HG02884 (cell line): ENCODE measurements around the gene AP3B1.
"Not testable (repeated sequence)": the region's sequence is repeated elsewhere in the genome, so short reads cannot be mapped to it uniquely, and the experiment has no call there.

Experiments
- ATAC-seq: cut with Tn5 transposase; IDR thresholded peaks from one replicate; pipeline ENCODE4 v1.9.1; 2021; ENCODE audit warnings: mild to moderate bottlenecking, moderate library complexity; ENCODE audit not compliant: unreplicated experiment

AP3B1 gene

GRCh38 chr5:78075301-78075700, 219.2 kb downstream of the AP3B1 start:
- no peak for ATAC-seq

- ATAC-seq, result not testable (repeated sequence)
Observed at GRCh38 chr5:78070691-78071090, 223.8 kb downstream of the AP3B1 start.

DNA sequence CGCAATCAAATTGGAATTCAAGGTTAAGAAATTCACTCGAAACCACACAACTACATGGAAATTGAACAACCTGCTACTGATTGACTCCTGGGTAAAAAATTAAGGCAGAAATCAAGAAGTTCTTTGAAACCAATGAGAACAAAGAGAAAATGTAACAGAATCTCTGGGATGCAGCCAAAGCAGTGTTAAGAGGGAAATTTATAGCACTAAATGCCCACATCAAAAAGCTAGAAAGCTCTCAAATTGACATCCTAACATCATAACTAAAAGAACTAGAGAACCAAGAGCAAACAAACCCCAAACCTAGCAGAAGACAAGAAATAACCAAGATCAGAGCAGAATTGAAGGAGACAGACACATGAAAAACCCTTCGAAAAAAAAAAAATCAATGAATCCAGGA, 226.9 kb downstream of the AP3B1 start:
- ATAC-seq, result not testable (repeated sequence)

DNA sequence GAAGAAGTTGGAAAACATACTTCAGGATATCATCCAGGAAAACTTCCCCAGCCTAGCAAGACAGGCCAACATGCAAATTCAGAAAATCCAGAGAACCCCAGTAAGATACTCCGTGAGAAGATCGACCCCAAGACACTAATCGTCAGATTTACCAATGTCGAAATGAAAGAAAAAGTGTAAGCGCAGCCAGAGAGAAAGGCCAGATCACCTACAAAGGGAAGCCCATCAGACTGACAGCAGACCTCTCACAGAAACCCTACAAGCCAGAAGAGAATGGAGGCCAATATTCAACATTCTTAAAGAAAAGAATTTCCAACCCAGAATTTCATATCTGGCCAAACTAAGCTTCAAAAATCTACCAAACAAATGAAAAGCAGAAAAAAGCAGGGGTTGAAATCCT, 227.8 kb downstream of the AP3B1 start:
- ATAC-seq, result not testable (repeated sequence)

GRCh38 chr5:78065663-78066062, 228.8 kb downstream of the AP3B1 start:
- no peak for ATAC-seq

DNA sequence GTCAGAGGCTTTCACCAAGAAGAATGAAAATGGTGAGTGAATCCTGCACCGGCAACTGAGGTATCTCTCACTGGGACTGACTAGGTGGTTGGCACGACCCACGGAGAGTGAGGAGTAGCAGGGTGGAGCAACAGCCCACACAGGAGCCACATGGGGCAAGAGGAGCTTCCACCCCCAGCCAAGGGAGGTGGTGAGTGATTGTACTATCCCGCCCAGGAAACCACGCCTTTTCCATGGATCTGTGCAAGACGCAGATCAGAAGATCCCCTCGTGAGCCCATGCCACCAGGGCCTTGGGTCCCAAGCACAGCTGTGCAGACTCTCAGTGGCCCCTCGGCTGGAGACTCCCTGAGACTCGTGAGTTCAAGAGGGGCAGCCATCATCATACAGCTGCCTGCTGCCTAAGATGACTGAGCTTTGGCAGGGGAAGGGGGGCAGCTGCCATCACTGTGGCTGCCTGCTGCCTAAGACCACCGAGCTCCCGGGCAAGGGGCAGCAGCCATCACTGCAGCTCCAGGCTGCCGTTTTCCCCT, 229.5 kb downstream of the AP3B1 start:
- ATAC-seq, result no peak

GRCh38 chr5:78063495-78063894, 231.0 kb downstream of the AP3B1 start:
- ATAC-seq, result no peak

GRCh38 chr5:78062645-78063044, 231.9 kb downstream of the AP3B1 start:
- no peak for ATAC-seq

GRCh38 chr5:78060421-78060820, 234.1 kb downstream of the AP3B1 start:
- no peak for ATAC-seq

GRCh38 chr5:78058625-78059024, 235.9 kb downstream of the AP3B1 start:
- no peak for ATAC-seq

DNA sequence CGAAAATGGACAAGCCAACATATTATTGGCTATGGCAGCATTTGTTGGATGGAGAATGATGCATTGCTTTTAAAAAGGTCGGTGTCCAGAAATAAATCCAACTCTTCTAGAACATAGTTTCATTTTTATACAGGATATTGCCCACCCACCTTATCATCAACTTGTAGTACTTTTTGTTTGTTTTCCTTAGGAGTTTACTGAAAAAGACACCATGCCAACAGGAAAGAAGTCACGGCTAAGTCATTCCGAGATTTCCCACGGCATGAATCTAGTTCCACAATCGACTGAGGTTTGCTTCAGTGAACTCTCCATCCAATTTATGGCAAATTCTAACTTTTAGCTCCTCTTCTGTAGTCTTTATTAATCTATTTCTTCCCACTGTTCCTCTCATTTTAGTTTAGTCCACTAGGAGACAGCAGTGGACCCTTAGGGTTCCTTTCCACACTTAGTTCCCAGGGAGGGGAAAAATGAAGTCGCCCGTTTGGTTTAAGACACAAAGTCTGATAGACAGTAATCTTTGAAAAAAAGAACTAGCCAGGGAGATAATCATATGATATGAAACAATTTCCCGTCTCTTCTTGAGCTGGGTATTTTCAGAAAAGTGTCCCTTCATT, 237.5 kb downstream of the AP3B1 start:
- ATAC-seq, result no peak

GRCh38 chr5:78056053-78056452, 238.4 kb downstream of the AP3B1 start:
- no peak for ATAC-seq

DNA sequence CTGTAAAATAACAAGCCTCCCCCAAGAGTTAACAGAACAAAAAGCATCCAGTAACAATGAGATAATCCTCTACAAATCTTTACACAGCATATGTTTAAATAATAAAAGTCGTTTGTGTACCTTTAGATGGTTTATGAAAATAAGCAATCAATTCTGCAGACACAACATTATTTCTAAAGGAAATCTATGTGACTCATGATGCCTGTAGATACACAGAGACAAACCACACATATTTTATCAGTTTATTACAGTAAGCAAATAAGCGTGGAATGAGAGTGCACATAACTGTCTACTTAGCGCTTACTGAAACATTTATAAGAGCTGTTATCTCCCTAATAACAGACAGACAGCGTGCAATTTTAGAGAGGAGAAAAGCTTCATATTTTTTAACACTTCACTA, 243.6 kb downstream of the AP3B1 start:
- no peak for ATAC-seq

DNA sequence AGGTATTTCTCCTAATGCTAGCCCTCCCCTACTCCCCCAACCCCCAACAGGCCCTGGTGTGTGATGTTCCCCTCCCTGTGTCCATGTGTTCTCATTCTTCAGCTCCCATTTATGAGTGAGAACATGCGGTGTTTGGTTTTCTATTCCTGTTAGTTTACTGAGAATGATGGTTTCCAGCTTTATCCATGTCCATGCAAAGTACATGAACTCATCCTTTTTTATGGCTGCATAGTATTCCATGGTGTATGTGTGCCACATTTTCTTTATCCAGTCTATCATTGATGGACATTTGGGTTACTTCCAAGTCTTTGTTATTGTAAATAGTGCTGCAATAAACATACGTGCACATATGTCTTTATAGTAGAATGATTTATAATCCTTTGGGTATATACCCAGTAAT, 247.7 kb downstream of the AP3B1 start:
- ATAC-seq, result not testable (repeated sequence)

GRCh38 chr5:78046006-78046405, 248.5 kb downstream of the AP3B1 start:
- no peak for ATAC-seq

- ATAC-seq, result no peak
Observed at GRCh38 chr5:78041805-78042204, 252.7 kb downstream of the AP3B1 start.

- ATAC-seq, result no peak
Observed at GRCh38 chr5:78025540-78025939, 269.0 kb downstream of the AP3B1 start.

DNA sequence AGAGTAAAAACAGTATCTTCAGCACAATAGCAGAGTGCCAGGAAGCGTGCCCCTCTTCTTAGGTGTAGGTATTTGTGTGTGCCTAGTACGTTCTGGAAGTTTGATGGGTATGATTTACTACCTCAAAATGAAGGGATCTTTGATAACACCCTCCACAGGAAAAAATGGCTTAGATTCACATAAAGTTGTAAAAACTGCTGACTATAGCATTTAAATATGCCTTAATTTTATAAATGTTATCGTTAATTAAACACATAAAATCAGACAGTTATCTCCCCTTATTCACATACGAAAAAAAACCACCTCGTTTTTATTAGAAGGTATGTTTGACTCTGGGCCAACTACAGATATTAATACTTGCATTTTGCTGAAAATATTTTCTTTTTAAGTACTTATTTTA, 274.8 kb downstream of the AP3B1 start:
- ATAC-seq, result no peak

DNA sequence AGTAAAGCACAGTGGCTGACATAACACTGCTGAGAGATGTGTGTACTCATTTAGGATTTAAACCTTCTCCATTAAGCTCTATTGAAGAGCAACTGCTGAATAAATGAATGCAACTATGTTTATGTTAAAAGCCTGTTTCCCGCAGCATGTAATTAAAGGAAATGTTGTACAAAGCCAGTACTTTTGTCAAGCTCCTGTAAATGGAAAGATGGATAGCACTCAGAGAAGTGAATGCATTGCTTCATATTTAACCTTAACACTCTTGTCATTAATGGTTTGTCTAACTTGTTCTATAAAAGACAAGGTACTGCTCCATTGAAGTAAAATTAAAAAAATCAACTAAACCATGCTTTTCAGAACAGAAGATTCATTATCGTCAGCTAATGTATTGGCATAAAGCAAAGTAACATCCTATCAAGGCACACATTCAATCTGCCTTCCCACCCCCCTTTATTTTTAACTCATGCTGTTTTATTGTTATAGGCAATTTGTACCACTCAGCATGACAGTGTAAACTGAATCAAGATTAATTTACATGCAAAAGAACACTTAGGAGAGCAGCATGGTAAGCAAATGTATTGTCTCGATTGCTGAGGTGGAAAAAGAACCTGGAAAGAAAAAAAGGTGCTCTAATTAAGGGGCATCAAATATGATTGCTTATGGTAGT, 277.5 kb downstream of the AP3B1 start:
- ATAC-seq, result no peak

DNA sequence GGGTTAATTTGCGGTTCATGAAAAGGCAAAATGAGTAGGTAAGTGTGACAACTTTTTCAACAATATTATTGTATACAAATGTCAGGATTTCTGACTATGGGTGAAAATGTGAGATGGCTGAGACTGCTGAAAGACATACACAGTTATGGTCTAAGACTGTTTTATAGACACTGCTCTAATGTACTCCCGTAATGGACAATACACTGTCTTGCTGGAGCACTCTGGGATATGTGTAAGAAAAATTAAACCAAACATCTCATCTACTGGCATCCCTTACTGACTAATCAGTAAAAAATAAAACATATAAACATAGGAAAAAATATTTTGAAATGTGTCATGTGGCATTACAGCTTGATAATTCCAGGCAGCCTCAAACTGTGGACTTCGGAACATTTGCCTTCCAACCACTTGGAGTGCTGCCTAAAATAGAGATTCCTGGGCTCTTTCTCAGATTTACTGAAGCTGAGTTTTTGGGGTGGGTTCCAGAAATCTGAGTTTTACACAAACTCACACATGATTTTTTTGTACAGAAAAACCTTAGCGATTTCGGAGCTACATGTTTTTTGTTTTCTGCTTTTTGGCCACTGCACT, 284.5 kb downstream of the AP3B1 start:
- no peak for ATAC-seq

DNA sequence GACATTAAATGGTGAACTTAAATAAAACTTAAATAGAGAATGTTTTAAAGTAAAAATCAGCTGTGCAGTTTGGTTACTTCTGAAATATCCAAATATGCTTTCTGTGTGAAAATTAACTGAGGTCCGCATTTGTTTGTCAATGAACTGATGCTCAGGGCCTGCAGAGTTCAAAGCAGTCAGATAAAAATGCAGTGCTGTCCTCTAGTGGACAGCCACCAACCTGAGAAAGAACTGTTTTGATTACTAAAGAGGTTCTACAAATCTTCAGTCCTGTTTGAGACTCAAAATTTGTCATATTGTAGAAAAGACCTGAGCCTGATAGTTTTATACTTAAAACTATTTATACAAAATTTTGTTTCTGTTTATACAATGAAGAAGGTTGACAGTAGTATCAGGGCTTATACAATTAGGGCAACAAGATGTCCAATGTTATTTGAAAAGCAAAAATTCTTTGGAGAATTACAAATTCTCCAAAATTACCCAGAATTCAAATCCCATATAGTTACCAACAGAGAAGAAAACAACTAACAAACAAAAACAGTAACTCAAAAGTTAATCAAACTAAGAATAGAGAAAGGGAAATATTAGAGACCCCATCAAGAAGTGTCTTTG, 286.0 kb downstream of the AP3B1 start:
- ATAC-seq, result no peak

GRCh38 chr5:78007233-78007632, 287.3 kb downstream of the AP3B1 start:
- ATAC-seq, result no peak
